Measurements from ENCODE around the gene GIMAP2.

Gene GIMAP2

GRCh38 chr7:150732786-150733481 lies 47.4 kb downstream of the GIMAP2 start:
- DNase-seq (ENCODE audit: low read depth in 1 of 2, low spot score in 1 of 2) = no peak

- DNase-seq (ENCODE audit: low read depth in 1 of 2, low spot score in 1 of 2) = no peak
These were observed 48.1 kb downstream of the GIMAP2 start for GRCh38 chr7:150733482-150734095.

- DNase-seq (ENCODE audit: low read depth in 1 of 2, low spot score in 1 of 2) = no peak
These were observed 48.7 kb downstream of the GIMAP2 start for GRCh38 chr7:150734254-150734653.

- DNase-seq (ENCODE audit: low read depth in 1 of 2, low spot score in 1 of 2) = no peak
These were observed 50.3 kb downstream of the GIMAP2 start for GRCh38 chr7:150735596-150736358.

GRCh38 chr7:150736864-150737263 lies 51.4 kb downstream of the GIMAP2 start:
- no peak for DNase-seq (ENCODE audit: low read depth in 1 of 2, low spot score in 1 of 2)

GRCh38 chr7:150737265-150738055 lies 52.0 kb downstream of the GIMAP2 start, which contains the start of gene GIMAP5:
GIMAP5 (plus strand) TSS chr7:150737418; CDS start chr7:150740885, 3,467 bp downstream.
- no peak for DNase-seq (ENCODE audit: low read depth in 1 of 2, low spot score in 1 of 2)

- no peak for DNase-seq (ENCODE audit: low read depth in 1 of 2, low spot score in 1 of 2)
These were observed 52.6 kb downstream of the GIMAP2 start for GRCh38 chr7:150738092-150738491.

GRCh38 chr7:150738591-150739001 lies 53.1 kb downstream of the GIMAP2 start:
- DNase-seq (ENCODE audit: low read depth in 1 of 2, low spot score in 1 of 2) = no peak

GRCh38 chr7:150739033-150739432 lies 53.5 kb downstream of the GIMAP2 start:
- no peak for DNase-seq (ENCODE audit: low read depth in 1 of 2, low spot score in 1 of 2)

- DNase-seq (ENCODE audit: low read depth in 1 of 2, low spot score in 1 of 2) = no peak
These were observed 54.5 kb downstream of the GIMAP2 start for GRCh38 chr7:150740053-150740452.

- DNase-seq (ENCODE audit: low read depth in 1 of 2, low spot score in 1 of 2) = no peak
These were observed 56.9 kb downstream of the GIMAP2 start for GRCh38 chr7:150742286-150742968.

All from activated CD4-positive, alpha-beta T cell treated with anti-CD3 and anti-CD28 coated beads, Interleukin-2, amount 50 U/mL, for 24 hours (primary cell).